Measurements from ENCODE around the gene RIIAD1. TPM values are rescaled to one million over a fixed set of nuclear protein-coding genes. Genes with fewer than 3 reads are reported as not detected.

The RIIAD1 gene
- total RNA-seq = 1 to 10 TPM in 1 of 2 donors, not detected in 1; 7.8 TPM

DNA sequence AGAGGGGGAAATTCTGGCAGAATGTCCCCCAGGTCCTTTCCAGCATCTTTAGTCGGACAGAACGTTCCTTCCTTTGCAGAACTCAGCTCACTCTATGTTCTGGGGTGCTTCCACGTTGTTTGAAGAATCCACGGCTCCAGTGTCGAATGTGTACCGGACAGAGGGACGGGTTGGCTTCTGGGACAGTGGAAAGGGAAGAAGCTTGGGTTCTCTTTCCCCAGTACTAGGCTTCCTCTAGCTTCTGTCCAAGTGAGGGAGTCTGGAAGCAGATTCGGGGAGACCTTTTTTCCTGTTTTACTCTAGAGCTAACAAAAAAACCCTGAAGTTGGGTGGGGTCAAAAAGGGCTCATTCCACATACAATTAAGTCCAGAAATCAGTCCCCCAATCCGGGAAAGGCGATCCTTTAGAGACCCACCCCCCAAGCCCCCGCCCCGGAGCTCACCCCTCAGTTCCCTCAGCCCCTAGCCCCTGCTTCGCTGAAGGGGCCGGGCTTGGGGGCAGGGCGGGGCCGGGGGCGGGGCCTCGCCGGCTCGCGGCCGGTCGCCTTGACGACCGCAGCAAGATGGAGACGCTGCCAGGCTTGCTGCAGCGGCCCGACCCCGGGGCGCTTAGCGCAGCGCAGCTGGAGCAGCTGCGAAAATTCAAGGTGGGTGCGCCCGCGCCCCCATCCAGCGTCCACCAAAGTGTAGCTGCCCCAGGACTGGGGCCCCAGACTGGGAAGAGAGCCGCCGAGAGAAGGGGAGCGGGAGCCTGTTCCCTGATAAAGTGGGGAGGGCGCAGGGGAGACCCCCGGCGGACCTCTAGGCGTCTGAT lies at the start of gene RIIAD1:
Gene RIIAD1, plus strand, starts transcription at position 549 of the 814 bp plus-strand sequence. Its CDS starts 15 bp downstream, at position 564.
- WGBS = 9% methylated on average over 27 of the region's 44 CpGs
- H3K27ac ChIP-seq = peak within 1 kb of the TSS; percentile 53 to 65
- intact Hi-C loops (cut with DNase I) = loop anchor here (5.0 kb wide), 2 partner anchors 114 to 179 kb away; partner anchors contain the start of gene TUFT1
- no peaks in the 10 kb centered on the region for H3K36me3 ChIP-seq
- peak within 1 kb of the TSS; percentile 19 to 33 for H3K4me3 ChIP-seq
- no peak for DNase-seq (ENCODE audit: low spot score)
- no peaks in the 10 kb centered on the region for H3K9me3 ChIP-seq
- H3K4me1 ChIP-seq (replicated peaks) = no peaks in the 10 kb centered on the region
- no peak for TF ChIP-seq POLR2A (IDR thresholded peaks at IDR 0.05)
- TF ChIP-seq POLR2AphosphoS5 (IDR thresholded peaks at IDR 0.05) = no peak
- no peak for TF ChIP-seq CTCF (IDR thresholded peaks at IDR 0.05)
- H3K27me3 ChIP-seq (replicated peaks; ENCODE audit: insufficient read depth) = no peaks in the 10 kb centered on the region

- Histone ChIP-seq H3K4me3 (no peak overlapping the region), H3K27ac (no peak overlapping the region), H3K36me3 (no peaks in the 10 kb centered on the region), H3K9me3 (no peaks in the 10 kb centered on the region), H3K4me1 (replicated peaks) (no peaks in the 10 kb centered on the region), H3K27me3 (replicated peaks; ENCODE audit: insufficient read depth) (no peaks in the 10 kb centered on the region)
- 73% methylated on average over 1 of the region's 1 CpG for WGBS
- DNase-seq (ENCODE audit: low spot score) = no peak
- intact Hi-C loops (cut with DNase I) = no loop called here
- TF ChIP-seq POLR2A (IDR thresholded peaks at IDR 0.05) (no peak), CTCF (IDR thresholded peaks at IDR 0.05) (no peak), POLR2AphosphoS5 (IDR thresholded peaks at IDR 0.05) (no peak)
These were observed 47.9 kb upstream of the RIIAD1 start for GRCh38 chr1:151673407-151673806.

GRCh38 chr1:151680391-151680790 lies 40.9 kb upstream of the RIIAD1 start:
- Histone ChIP-seq H3K27me3 (replicated peaks; ENCODE audit: insufficient read depth) (no peaks in the 10 kb centered on the region), H3K4me1 (replicated peaks) (peaks cover 5% of the 10 kb centered on the region), H3K27ac (peak overlapping the region in 1 of 2 donors; percentile 52), H3K36me3 (no peaks in the 10 kb centered on the region), H3K4me3 (no peak overlapping the region), H3K9me3 (no peaks in the 10 kb centered on the region)
- intact Hi-C loops (cut with DNase I) = loop anchor here (10.0 kb wide), 1 partner anchor 66 kb away; the partner anchor contains the start of gene SNX27
- WGBS = 69% methylated on average over 4 of the region's 4 CpGs
- TF ChIP-seq POLR2A (IDR thresholded peaks at IDR 0.05) (no peak), CTCF (IDR thresholded peaks at IDR 0.05) (no peak), POLR2AphosphoS5 (IDR thresholded peaks at IDR 0.05) (no peak)
- DNase-seq (ENCODE audit: low spot score) = no peak

GRCh38 chr1:151680826-151681225 lies 40.5 kb upstream of the RIIAD1 start:
- Histone ChIP-seq H3K36me3 (no peaks in the 10 kb centered on the region), H3K9me3 (no peaks in the 10 kb centered on the region), H3K27ac (peak overlapping the region in 1 of 2 donors; percentile 52), H3K4me1 (replicated peaks) (peaks cover 5% of the 10 kb centered on the region), H3K4me3 (no peak overlapping the region), H3K27me3 (replicated peaks; ENCODE audit: insufficient read depth) (no peaks in the 10 kb centered on the region)
- intact Hi-C loops (cut with DNase I) = loop anchor here (10.0 kb wide), 1 partner anchor 66 kb away; the partner anchor contains the start of gene SNX27
- WGBS = 21% methylated on average over 3 of the region's 3 CpGs
- DNase-seq (ENCODE audit: low spot score) = peak; percentile 25
- TF ChIP-seq POLR2A (IDR thresholded peaks at IDR 0.05) (peak; percentile 11), POLR2AphosphoS5 (IDR thresholded peaks at IDR 0.05) (peak; percentile 70), CTCF (IDR thresholded peaks at IDR 0.05) (no peak)
